Heart left ventricle (tissue), 16 donors: ENCODE results near the gene GAPVD1. TPM values are rescaled to one million over a fixed set of nuclear protein-coding genes. Genes with fewer than 3 reads are reported as not detected.

Experiments
- ATAC-seq, 4 donors: fragments of 200-7000 bp; cut with Tn5 transposase; one replicate each; pipeline ENCODE4 v1.9.1; 2020 to 2022; ENCODE audit warnings: moderate library complexity in 4 of 4, mild to moderate bottlenecking in 3 of 4, moderate number of reproducible peaks in 1 of 4
- DNase-seq, 5 donors: peaks; one replicate each; pipeline ENCODE4 v3.0.0-alpha.2; 2020
- H3K27ac ChIP-seq, 12 donors: fragments of 200-600 bp; sonication (generic) in 4 of 12; one replicate each; pipeline versions ENCODE4 v1.5.0 to v1.8.0; 2016 to 2022; ENCODE audit warnings: mild to moderate bottlenecking in 2 of 12
- H3K27me3 ChIP-seq, 9 donors: fragments of 200-600 bp; sonication (generic) in 2 of 9; one replicate each; pipeline versions ENCODE4 v1.5.1 to v1.8.0; 2016 to 2022; ENCODE audit warnings: mild to moderate bottlenecking in 3 of 9
- H3K36me3 ChIP-seq, 9 donors: fragments of 200-600 bp; sonication (generic) in 2 of 9; one replicate each; pipeline versions ENCODE4 v1.5.0 to v1.8.0; 2018 to 2022; ENCODE audit warnings: mild to moderate bottlenecking in 2 of 9
- H3K4me1 ChIP-seq, 12 donors: fragments of 200-600 bp; sonication (generic) in 4 of 12; one replicate each; pipeline versions ENCODE4 v1.5.0 to v1.8.0; 2016 to 2022; ENCODE audit warnings: mild to moderate bottlenecking in 3 of 12
- H3K4me3 ChIP-seq, 12 donors: fragments of 200-600 bp; sonication (generic) in 4 of 12; one replicate each; pipeline versions ENCODE4 v1.5.0 to v1.8.0; 2017 to 2022; ENCODE audit warnings: mild to moderate bottlenecking in 9 of 12, moderate library complexity in 4 of 12
- H3K9me3 ChIP-seq, 12 donors: fragments of 200-600 bp; sonication (generic) in 4 of 12; one replicate each; pipeline versions ENCODE4 v1.5.0 to v1.8.0; 2016 to 2022; ENCODE audit warnings: mild to moderate bottlenecking in 1 of 12
- CTCF ChIP-seq, 12 donors: fragments of 200-600 bp; sonication (generic) in 4 of 12; IDR thresholded peaks; one replicate each; pipeline versions ENCODE4 v1.5.0 to v1.8.0; 2018 to 2022; ENCODE audit warnings: antibody characterized with exemption in 12 of 12, mild to moderate bottlenecking in 5 of 12
- POLR2A ChIP-seq, 2 donors: fragments of 450-650 bp; IDR thresholded peaks; one replicate each; pipeline ENCODE4 v1.6.1; 2017; ENCODE audit warnings: antibody characterized with exemption in 2 of 2, mild to moderate bottlenecking in 2 of 2, moderate library complexity in 2 of 2
- WGBS, 4 donors: extraction: QIAGEN DNeasy Blood & Tissue Kit in 2 of 4; methylation state at CpG; one replicate each; pipeline versions ENCODE4 v1.1.5 to v1.1.7; 2013 to 2018; 5-methylcytosine and 5-hydroxymethylcytosine counted together
- intact Hi-C, 10 donors: fragments of 100-400 bp; cut with DNase I; formaldehyde crosslinking; loops; one replicate each; pipeline versions ENCODE4 v1.11.1 to v1.14.2; 2022
- polyA plus RNA-seq, 2 donors: library from polyadenylated mRNA; stranded (reverse); fragments of 200-250 nt; gene quantifications; one replicate each; pipeline ENCODE4 v1.2.3, GENCODE V29; 2013
- total RNA-seq, 9 donors: library from RNA; depleted of rRNA in 2 of 9; stranded (reverse); fragments of >200 nt in 2 of 9; fragmentation: NEBNext Ultra II Directional in 3 of 9; extraction: Animal tissue kit (Norgen Biotek cat#: 25700) in 3 of 9; gene quantifications; one replicate each; pipeline versions ENCODE4 v1.1.0 to v1.2.4, GENCODE V29; 2016 to 2023
- donor health status: ischemic (EF 13 %, LVEDD 7.1; RV severe dilation, severe dysfunction).
- donor health status: healthy with polysubstance abuse.
- donor health status: DM: no; HTN: yes; CAD: no.
- donor health status: DM: no; HTN: no; CAD: no.
- donor health status: ischemic (EF 25% LVEDD 6.9; RV normal size, moderate dysfunction).
- donor health status: ischemic (EF 25% LVEDD 5.7; RV mildly dilated, moderate dysfunction).
- donor health status: healthy.
- donor health status: DM: yes; HTN: yes; CAD: no.
- donor health status: ischemic (EF 35%, LVEDD 5.7; RV mildly dilated, moderate dysfunction).
- donor health status: nonischemic (EF 11% LVEDD 7.7; RV severe dilation, severe dysfunction).
- donor health status: DM: yes; HTN: yes; CAD: no.
- donor health status: PGD.
- donor health status: ischemic (EF 29% LVEDD 5.4; RV normal size, mild dysfunction).
- donor health status: nonischemic (EF 23%, LVEDD 6.1; RV moderate dilation, normal function).

GAPVD1 gene
- total and polyA plus RNA-seq, 11 donors: 7.2 to 45.5 (median 32.4) TPM

- no peaks in the 10 kb centered on the region for H3K4me1 ChIP-seq
- ATAC-seq: no peak
- TF ChIP-seq CTCF (IDR thresholded peaks at IDR 0.05) (no peak), POLR2A (IDR thresholded peaks at IDR 0.05) (no peak)
- intact Hi-C loops: no loop called here
- H3K4me3 ChIP-seq: no peak overlapping the region
- peaks cover 0 to 99% (median 97%) of the 10 kb centered on the region in 9 donors for H3K36me3 ChIP-seq
- no peak overlapping the region for H3K27ac ChIP-seq
- WGBS, 4 donors: 62 to 65% (median 63%) methylated on average over 7 to 8 of the region's 8 CpGs
- DNase-seq: no peak
- H3K27me3 ChIP-seq: no peaks in the 10 kb centered on the region
- H3K9me3 ChIP-seq: no peaks in the 10 kb centered on the region
Measured at GRCh38 chr9:125337236-125337635, 75.6 kb downstream of the GAPVD1 start.

GRCh38 chr9:125338929-125339328, 77.3 kb downstream of the GAPVD1 start:
- H3K4me3 ChIP-seq: no peak overlapping the region
- DNase-seq: no peak
- WGBS, 4 donors: 82 to 92% (median 88%) methylated on average over 3 of the region's 3 CpGs
- intact Hi-C loops: loop anchor here in 1 of 10 donors (2.0 kb wide), 1 partner anchor 26 kb away; no protein-coding TSS in a partner anchor
- H3K36me3 ChIP-seq: peaks cover 0 to 92% (median 84%) of the 10 kb centered on the region in 9 donors
- peaks cover 0 to 14% (median 6%) of the 10 kb centered on the region in 12 donors for H3K4me1 ChIP-seq
- no peak for ATAC-seq
- no peaks in the 10 kb centered on the region for H3K9me3 ChIP-seq
- H3K27me3 ChIP-seq: no peaks in the 10 kb centered on the region
- no peak overlapping the region for H3K27ac ChIP-seq
- no peak for TF ChIP-seq CTCF (IDR thresholded peaks at IDR 0.05)
- TF ChIP-seq POLR2A (IDR thresholded peaks at IDR 0.05): no peak

GRCh38 chr9:125341566-125341965, 79.9 kb downstream of the GAPVD1 start:
- no peaks in the 10 kb centered on the region for H3K9me3 ChIP-seq
- H3K36me3 ChIP-seq: peaks cover 0 to 88% (median 79%) of the 10 kb centered on the region in 9 donors
- H3K4me1 ChIP-seq: peaks cover 0 to 15% (median 7%) of the 10 kb centered on the region in 12 donors
- no peak for TF ChIP-seq POLR2A (IDR thresholded peaks at IDR 0.05)
- TF ChIP-seq CTCF (IDR thresholded peaks at IDR 0.05): no peak
- intact Hi-C loops: no loop called here
- no peaks in the 10 kb centered on the region for H3K27me3 ChIP-seq
- DNase-seq: no peak
- ATAC-seq: no peak
- no peak overlapping the region for H3K27ac ChIP-seq
- 90 to 92% (median 91%) methylated on average over 4 of the region's 4 CpGs for WGBS, 4 donors
- H3K4me3 ChIP-seq: no peak overlapping the region

DNA sequence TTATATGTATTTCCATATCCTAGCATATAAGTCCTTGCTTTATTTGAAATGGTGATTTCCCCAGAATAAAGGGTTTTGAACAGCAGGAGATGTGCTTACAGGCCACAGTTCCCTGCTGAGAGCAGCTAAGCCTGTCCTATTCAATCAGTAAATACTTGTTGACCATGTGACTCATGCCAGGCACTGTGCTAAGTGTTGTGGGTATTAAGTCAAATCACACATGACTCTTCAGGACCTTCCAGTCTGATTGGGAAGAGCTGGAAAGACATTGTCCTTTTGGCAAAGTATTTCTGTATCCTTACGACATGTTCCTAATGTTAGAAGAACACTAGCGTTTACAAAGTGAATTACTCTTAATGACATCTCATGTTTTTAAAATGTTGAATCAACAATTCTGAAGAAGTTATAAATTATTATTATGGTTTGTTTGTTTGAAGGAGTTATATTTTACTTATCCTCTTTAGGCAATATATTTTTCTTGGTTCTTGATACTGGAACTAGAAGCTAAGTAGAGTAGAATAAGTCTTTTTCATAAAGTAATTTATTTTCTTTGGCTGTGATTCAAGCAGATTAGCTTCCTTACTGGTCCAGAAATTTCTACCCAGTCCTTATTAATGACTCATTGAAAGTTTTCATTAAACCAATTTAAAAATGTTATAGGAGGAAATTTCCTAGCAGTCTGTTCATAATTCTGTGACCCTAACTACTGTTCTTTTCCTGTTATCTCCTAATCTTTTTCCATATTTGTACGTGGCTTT, 82.1 kb downstream of the GAPVD1 start:
- peak in 1 of 12 donors; percentile 11 for TF ChIP-seq CTCF (IDR thresholded peaks at IDR 0.05)
- no peak for TF ChIP-seq POLR2A (IDR thresholded peaks at IDR 0.05)
- no peaks in the 10 kb centered on the region for H3K9me3 ChIP-seq
- DNase-seq (peak in 1 of 5 donors; percentile 43), ATAC-seq (peak; percentile 72 to 93 (median 90))
- peaks cover 0 to 15% (median 7%) of the 10 kb centered on the region in 12 donors for H3K4me1 ChIP-seq
- H3K27ac ChIP-seq: peak overlapping the region in 6 of 12 donors; percentile 1 to 49 (median 34)
- peaks cover 0 to 88% (median 79%) of the 10 kb centered on the region in 9 donors for H3K36me3 ChIP-seq
- H3K27me3 ChIP-seq: no peaks in the 10 kb centered on the region
- intact Hi-C loops: no loop called here
- no peak overlapping the region for H3K4me3 ChIP-seq
- 38 to 58% (median 46%) methylated on average over 3 of the region's 3 CpGs for WGBS, 4 donors
